ENCODE results near the gene LRRC41.

The LRRC41 gene

DNA sequence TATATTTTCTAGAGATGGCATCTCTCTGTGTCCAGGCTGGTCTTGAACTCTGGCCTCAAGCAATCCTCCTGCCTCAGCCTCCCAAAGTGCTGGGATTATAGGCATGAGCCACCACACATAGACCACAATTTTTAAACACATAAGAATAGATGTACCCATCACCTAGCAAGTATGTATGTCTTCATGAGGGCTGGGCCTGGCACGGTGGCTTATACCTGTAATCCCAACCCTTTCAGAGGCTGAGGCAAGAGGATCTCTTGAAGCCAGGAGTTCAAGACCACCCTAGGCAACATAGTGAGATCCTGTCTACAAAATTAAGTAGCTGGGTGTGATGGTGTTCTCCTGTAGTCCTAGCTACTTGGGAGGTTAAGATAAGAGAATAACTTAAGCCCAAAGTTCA lies 13.9 kb upstream of the LRRC41 start:
- Histone ChIP-seq H3K79me2 (no peaks in the 10 kb centered on the region), H3K4me1 (no peaks in the 10 kb centered on the region), H3K4me3 (ENCODE audit: low read depth, low read length) (no peak overlapping the region), H3K9ac (no peak overlapping the region), H3K4me2 (ENCODE audit: low read length) (no peak overlapping the region), H3K27me3 (ENCODE audit: control insufficient read depth, insufficient read depth, low read length) (no peaks in the 10 kb centered on the region), H3K9me3 (ENCODE audit: control insufficient read depth, low read length) (no peaks in the 10 kb centered on the region), H3K27ac (no peak overlapping the region), H2AFZ (no peak overlapping the region), H3K36me3 (ENCODE audit: control insufficient read depth, insufficient read depth, low read length) (no peaks in the 10 kb centered on the region)
- TF ChIP-seq, protein P1, sequence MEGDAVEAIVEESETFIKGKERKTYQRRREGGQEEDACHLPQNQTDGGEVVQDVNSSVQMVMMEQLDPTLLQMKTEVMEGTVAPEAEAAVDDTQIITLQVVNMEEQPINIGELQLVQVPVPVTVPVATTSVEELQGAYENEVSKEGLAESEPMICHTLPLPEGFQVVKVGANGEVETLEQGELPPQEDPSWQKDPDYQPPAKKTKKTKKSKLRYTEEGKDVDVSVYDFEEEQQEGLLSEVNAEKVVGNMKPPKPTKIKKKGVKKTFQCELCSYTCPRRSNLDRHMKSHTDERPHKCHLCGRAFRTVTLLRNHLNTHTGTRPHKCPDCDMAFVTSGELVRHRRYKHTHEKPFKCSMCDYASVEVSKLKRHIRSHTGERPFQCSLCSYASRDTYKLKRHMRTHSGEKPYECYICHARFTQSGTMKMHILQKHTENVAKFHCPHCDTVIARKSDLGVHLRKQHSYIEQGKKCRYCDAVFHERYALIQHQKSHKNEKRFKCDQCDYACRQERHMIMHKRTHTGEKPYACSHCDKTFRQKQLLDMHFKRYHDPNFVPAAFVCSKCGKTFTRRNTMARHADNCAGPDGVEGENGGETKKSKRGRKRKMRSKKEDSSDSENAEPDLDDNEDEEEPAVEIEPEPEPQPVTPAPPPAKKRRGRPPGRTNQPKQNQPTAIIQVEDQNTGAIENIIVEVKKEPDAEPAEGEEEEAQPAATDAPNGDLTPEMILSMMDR (IDR thresholded peaks at IDR 0.05): no peak

DNA sequence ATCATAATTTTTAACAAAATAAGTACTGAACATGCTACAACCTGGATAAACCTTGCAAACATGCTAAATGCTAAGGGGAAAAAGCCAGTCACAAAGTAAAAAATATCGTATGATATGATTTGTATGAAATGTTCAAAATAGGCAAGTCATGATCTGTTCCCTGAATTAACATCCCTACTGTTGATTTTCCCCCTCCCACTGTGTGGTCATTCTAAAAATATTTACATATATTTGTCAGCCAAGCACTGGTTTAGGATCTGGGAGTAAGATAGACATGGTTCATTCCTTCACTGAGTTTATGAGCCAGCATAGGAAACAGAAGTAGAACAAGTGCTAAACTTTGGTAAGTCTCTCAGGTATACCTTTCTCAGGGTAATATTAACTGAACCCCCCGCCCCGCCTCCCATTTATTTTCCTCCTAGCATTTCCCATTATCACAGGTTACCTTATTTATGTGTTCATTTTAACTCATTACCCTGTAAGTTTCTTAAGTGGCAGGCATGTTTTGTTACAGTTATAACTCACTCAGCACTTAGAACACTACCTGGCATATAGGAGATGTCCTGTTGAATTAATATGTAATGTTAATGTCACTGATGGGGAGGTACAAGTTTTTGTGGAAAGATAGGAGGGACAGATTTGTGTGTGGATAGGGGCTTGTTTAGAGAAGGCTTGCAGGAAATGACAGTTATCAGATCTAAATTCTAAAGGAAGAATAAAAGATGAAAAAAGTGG lies 12.4 kb upstream of the LRRC41 start:
- H3K27ac ChIP-seq: peak overlapping the region; percentile 16
- H3K27me3 ChIP-seq (ENCODE audit: control insufficient read depth, insufficient read depth, low read length): no peaks in the 10 kb centered on the region
- peak overlapping the region; percentile 38 for H3K4me3 ChIP-seq (ENCODE audit: low read depth, low read length)
- no peak overlapping the region for H2AFZ ChIP-seq
- H3K79me2 ChIP-seq: no peaks in the 10 kb centered on the region
- TF ChIP-seq, protein P1 (IDR thresholded peaks at IDR 0.05): no peak
- no peaks in the 10 kb centered on the region for H3K4me1 ChIP-seq
- no peaks in the 10 kb centered on the region for H3K9me3 ChIP-seq (ENCODE audit: control insufficient read depth, low read length)
- peak overlapping the region; percentile 40 for H3K4me2 ChIP-seq (ENCODE audit: low read length)
- H3K36me3 ChIP-seq (ENCODE audit: control insufficient read depth, insufficient read depth, low read length): no peaks in the 10 kb centered on the region
- H3K9ac ChIP-seq: no peak overlapping the region

DNA sequence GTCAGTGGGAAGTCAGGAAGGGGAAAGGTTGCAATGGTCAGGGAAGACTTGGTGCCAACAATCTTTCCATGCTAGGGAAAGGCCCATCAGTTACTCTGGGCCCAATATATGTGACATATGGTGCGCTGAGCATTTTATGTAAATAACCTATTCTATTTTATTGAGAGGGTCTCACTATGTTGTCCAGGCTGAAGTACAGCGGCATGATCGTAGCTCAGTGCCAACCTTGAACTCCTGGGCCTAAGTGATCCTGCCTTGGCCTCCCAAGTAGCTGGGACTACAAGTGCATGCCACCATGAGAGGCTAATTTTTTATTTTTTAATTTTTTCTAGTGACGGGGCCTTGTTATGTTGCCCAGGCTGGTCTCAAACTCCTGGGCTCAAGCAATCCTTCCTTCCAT lies 6.9 kb upstream of the LRRC41 start:
- H3K27me3 ChIP-seq (ENCODE audit: control insufficient read depth, insufficient read depth, low read length): no peaks in the 10 kb centered on the region
- H3K36me3 ChIP-seq (ENCODE audit: control insufficient read depth, insufficient read depth, low read length): no peaks in the 10 kb centered on the region
- H3K4me3 ChIP-seq (ENCODE audit: low read depth, low read length): no peak overlapping the region
- no peak overlapping the region for H2AFZ ChIP-seq
- H3K9me3 ChIP-seq (ENCODE audit: control insufficient read depth, low read length): no peaks in the 10 kb centered on the region
- H3K4me2 ChIP-seq (ENCODE audit: low read length): no peak overlapping the region
- H3K79me2 ChIP-seq: peaks cover 21% of the 10 kb centered on the region
- H3K27ac ChIP-seq: no peak overlapping the region
- no peaks in the 10 kb centered on the region for H3K4me1 ChIP-seq
- TF ChIP-seq, protein P1 (IDR thresholded peaks at IDR 0.05): no peak
- no peak overlapping the region for H3K9ac ChIP-seq

DNA sequence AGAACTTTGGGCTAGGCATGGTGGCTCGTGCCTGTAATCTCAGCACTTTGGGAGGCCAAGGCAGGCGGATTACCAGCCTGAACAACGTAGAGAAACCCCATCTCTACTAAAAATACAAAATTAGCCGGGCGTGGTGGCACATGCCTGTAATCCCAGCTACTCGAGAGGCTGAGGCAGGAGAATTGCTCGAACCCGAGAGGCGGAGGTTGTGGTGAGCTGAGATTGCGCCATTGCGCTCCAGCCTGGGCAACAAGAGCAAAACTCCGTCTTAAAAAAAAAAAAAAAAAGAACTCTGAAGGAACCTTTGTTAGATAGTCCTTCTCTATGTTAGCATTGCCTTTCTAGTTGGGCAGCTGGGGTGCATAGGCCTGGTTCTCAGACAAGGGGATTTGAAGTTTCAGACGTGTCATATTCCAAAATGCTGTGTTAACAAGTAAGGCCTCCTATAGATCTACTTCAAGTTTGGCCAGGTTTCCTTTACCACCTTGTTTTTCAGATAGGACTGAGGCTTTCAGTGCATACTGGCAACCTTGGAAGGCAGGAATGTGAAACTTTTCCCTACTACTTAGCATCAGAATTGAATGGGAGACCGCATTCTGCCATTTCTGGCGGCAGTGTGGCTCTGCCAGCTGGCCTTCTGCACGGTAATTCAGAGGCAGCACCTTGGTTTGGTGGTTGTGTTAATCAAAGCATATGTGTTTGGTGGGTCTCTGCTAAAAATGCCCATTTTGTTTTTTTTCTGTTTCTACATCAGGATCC lies 6.2 kb upstream of the LRRC41 start:
- Histone ChIP-seq H2AFZ (no peak overlapping the region), H3K4me1 (no peaks in the 10 kb centered on the region), H3K27me3 (ENCODE audit: control insufficient read depth, insufficient read depth, low read length) (no peaks in the 10 kb centered on the region), H3K4me2 (ENCODE audit: low read length) (no peak overlapping the region), H3K27ac (no peak overlapping the region), H3K36me3 (ENCODE audit: control insufficient read depth, insufficient read depth, low read length) (no peaks in the 10 kb centered on the region), H3K9me3 (ENCODE audit: control insufficient read depth, low read length) (no peaks in the 10 kb centered on the region), H3K9ac (no peak overlapping the region), H3K4me3 (ENCODE audit: low read depth, low read length) (no peak overlapping the region), H3K79me2 (peaks cover 26% of the 10 kb centered on the region)
- TF ChIP-seq, protein P1 (IDR thresholded peaks at IDR 0.05): no peak
